ENCODE measurements around the gene CACNA1F. TPM values are rescaled to one million over a fixed set of nuclear protein-coding genes. Genes with fewer than 3 reads are reported as not detected.
A peak's percentile ranks its signal among the peaks of the same experiment; 100 is the strongest.

The CACNA1F gene
- total RNA-seq, 2 experiments from 2014 or later, result 1.1 to 1.2 TPM

DNA sequence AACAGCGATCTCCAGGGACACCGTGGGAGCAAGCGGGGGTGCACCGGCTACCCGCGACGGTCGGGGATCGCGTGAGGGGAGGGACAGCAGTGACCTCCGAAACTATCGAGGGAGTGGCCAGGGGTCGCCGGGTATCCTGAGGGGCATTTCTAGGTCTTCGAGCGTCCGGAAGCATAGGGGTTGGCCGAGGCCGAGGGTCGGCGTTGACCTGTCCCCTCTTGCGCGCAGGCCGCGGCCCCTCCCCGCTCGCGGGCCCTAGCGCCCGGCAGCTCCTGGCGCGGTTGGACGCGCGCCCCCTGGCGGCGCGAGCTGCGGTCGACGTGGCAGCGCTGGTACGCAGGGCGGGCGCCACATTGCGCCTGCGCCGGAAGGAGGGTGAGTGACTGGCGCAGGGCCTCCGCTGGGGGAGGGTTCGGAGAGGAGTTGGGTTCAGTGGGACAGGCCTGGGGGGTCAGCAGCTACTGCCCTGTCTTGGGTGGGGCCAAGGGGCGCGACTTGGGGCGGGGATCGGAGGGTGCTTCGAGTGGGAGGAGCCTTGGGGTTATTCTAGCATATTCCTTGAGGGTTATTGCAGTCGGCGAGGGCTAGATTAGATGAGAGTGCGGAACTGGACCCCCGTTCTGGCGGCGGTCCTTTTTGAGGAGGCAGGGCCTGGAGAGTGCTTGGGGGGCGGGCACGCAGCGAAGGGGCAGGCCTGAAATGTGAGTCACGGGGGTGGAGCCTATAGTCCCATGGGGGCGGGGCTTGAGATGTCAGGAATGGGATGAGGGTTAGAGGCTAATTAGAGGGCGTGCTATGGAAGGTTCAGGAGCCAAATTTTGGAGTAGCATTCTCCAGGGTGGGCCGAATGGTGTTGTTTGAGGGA is 69.4 kb downstream of the CACNA1F start:
- TF ChIP-seq, protein P1, sequence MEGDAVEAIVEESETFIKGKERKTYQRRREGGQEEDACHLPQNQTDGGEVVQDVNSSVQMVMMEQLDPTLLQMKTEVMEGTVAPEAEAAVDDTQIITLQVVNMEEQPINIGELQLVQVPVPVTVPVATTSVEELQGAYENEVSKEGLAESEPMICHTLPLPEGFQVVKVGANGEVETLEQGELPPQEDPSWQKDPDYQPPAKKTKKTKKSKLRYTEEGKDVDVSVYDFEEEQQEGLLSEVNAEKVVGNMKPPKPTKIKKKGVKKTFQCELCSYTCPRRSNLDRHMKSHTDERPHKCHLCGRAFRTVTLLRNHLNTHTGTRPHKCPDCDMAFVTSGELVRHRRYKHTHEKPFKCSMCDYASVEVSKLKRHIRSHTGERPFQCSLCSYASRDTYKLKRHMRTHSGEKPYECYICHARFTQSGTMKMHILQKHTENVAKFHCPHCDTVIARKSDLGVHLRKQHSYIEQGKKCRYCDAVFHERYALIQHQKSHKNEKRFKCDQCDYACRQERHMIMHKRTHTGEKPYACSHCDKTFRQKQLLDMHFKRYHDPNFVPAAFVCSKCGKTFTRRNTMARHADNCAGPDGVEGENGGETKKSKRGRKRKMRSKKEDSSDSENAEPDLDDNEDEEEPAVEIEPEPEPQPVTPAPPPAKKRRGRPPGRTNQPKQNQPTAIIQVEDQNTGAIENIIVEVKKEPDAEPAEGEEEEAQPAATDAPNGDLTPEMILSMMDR (IDR thresholded peaks at IDR 0.05), result peak; percentile 35
- H3K36me3 ChIP-seq (ENCODE audit: insufficient read depth, low read length), result no peaks in the 10 kb centered on the region
- Mint-ChIP-seq H3K27me3 (no peaks in the 10 kb centered on the region), H3K27ac (peak overlapping the region; percentile 87), H3K4me1 (ENCODE audit: low read depth) (peaks cover 28% of the 10 kb centered on the region), H3K4me3 (peak overlapping the region; percentile 86), H3K36me3 (ENCODE audit: low read depth) (no peaks in the 10 kb centered on the region), H3K9me3 (no peaks in the 10 kb centered on the region)
- peak overlapping the region; percentile 50 for H3K4me3 ChIP-seq (ENCODE audit: low read length)
- DNase-seq (peak; percentile 61 to 92 (median 78)), ATAC-seq (ENCODE audit: poor library complexity) (peak; percentile 58)
- no peaks in the 10 kb centered on the region for H3K9me3 ChIP-seq (ENCODE audit: control insufficient read depth in 1 of 2, insufficient read depth in 1 of 2, low read length in 2 of 2)
- peaks cover 52% of the 10 kb centered on the region for H3K4me1 ChIP-seq (ENCODE audit: insufficient read depth, low read length)
- no peaks in the 10 kb centered on the region for H3K27me3 ChIP-seq (ENCODE audit: control insufficient read depth in 1 of 2, insufficient read depth in 2 of 2, low read length in 2 of 2)
- ChIA-PET CTCF (interaction anchor here (0.6 to 2.0 kb wide), 8 partner anchors 9 to 426 kb away, joined by 3 to 9 read pairs (median 4); partner anchors contain the start of gene WDR45), POLR2A (interaction anchor here (1.0 to 6.0 kb wide), 4 partner anchors 9 to 161 kb away, joined by 3 to 50 read pairs (median 6); partner anchors contain the start of gene GRIPAP1)
- intact Hi-C loops (cut with DNase I, micrococcal nuclease), result no loop called here
- H3K27ac ChIP-seq (ENCODE audit: low read depth in 1 of 2, low read length in 2 of 2), result peak overlapping the region; percentile 65 to 72

DNA sequence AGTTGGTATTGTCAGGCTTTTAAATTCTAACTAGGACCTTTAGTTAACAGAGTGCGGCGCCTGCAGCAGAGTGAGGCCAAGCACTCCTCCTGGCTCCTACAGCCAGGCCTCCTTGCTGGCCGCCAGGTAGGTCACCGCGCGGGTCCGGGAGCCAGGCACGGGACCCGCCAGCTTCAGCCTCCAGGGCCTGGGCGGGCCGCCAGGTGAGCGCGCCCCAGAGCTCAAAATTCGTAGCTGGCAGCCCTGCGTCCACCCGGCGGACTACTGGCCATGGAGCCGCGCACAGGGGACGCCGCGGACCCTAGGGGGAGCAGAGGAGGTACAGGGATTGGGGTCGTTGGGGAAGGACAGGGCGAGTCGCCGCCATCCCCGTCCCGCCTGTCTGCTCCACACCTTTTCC is 70.5 kb downstream of the CACNA1F start, which contains the start of gene MAGIX:
Gene MAGIX (plus strand): TSS at position 139 of the 400 bp plus-strand sequence. CDS start 132 bp downstream, at position 271.
- Mint-ChIP-seq H3K27me3 (no peaks in the 10 kb centered on the region), H3K27ac (peak within 1 kb of the TSS; percentile 87), H3K36me3 (ENCODE audit: low read depth) (no peaks in the 10 kb centered on the region), H3K4me1 (ENCODE audit: low read depth) (peaks cover 22% of the 10 kb centered on the region), H3K4me3 (peak within 1 kb of the TSS; percentile 63), H3K9me3 (no peaks in the 10 kb centered on the region)
- TF ChIP-seq, protein P1 (IDR thresholded peaks at IDR 0.05), result no peak
- Histone ChIP-seq H3K27ac (ENCODE audit: low read depth in 1 of 2, low read length in 2 of 2) (peak within 1 kb of the TSS in 1 of 2 donors; percentile 65), H3K4me3 (ENCODE audit: low read length) (peak within 1 kb of the TSS; percentile 50), H3K36me3 (ENCODE audit: insufficient read depth, low read length) (no peaks in the 10 kb centered on the region), H3K9me3 (ENCODE audit: control insufficient read depth in 1 of 2, insufficient read depth in 1 of 2, low read length in 2 of 2) (no peaks in the 10 kb centered on the region), H3K4me1 (ENCODE audit: insufficient read depth, low read length) (peaks cover 42% of the 10 kb centered on the region), H3K27me3 (ENCODE audit: control insufficient read depth in 1 of 2, insufficient read depth in 2 of 2, low read length in 2 of 2) (no peaks in the 10 kb centered on the region)
- intact Hi-C loops (cut with DNase I, micrococcal nuclease), result no loop called here
- ChIA-PET CTCF (interaction anchor here (2.0 kb wide), 1 partner anchor 15 kb away, joined by 7 read pairs; no protein-coding TSS in a partner anchor), POLR2A (no interaction called here)
- ATAC-seq (ENCODE audit: poor library complexity) (no peak), DNase-seq (peak in 1 of 14 experiments; percentile 14)

DNA sequence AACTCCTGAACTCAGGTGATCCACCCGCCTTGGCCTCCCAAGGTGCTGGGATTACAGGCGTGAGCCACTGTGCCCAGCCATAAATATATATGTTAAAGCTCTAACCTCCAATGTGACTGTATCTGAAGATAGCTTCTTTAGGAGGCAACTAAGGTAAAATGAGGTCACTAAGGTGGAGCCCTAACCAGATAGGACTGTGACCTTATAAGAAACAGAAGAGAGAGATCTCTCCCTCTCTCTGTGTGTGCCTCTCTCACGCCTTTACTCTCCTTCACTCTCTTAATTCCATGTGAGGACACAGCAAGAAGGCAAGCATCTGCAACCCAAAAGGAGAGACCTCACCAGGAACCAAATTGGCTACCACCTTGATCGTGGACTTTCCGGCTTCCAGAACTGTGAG is 71.5 kb downstream of the CACNA1F start:
- H3K9me3 Mint-ChIP-seq, result no peaks in the 10 kb centered on the region
- DNase-seq (no peak), ATAC-seq (ENCODE audit: poor library complexity) (no peak)
- ChIA-PET CTCF (no interaction called here), POLR2A (no interaction called here)
- TF ChIP-seq, protein P1 (IDR thresholded peaks at IDR 0.05), result no peak
- Histone ChIP-seq H3K4me1 (ENCODE audit: insufficient read depth, low read length) (peaks cover 32% of the 10 kb centered on the region), H3K27me3 (ENCODE audit: control insufficient read depth in 1 of 2, insufficient read depth in 2 of 2, low read length in 2 of 2) (no peaks in the 10 kb centered on the region), H3K36me3 (ENCODE audit: insufficient read depth, low read length) (no peaks in the 10 kb centered on the region), H3K4me3 (ENCODE audit: low read length) (no peak overlapping the region), H3K27ac (ENCODE audit: low read depth in 1 of 2, low read length in 2 of 2) (no peak overlapping the region), H3K9me3 (ENCODE audit: control insufficient read depth in 1 of 2, insufficient read depth in 1 of 2, low read length in 2 of 2) (no peaks in the 10 kb centered on the region)
- peak overlapping the region; percentile 11 for H3K4me3 Mint-ChIP-seq
- intact Hi-C loops (cut with DNase I, micrococcal nuclease), result no loop called here
- H3K36me3 Mint-ChIP-seq (ENCODE audit: low read depth), result no peaks in the 10 kb centered on the region
- H3K4me1 Mint-ChIP-seq (ENCODE audit: low read depth), result peaks cover 15% of the 10 kb centered on the region
- H3K27me3 Mint-ChIP-seq, result no peaks in the 10 kb centered on the region
- peak overlapping the region; percentile 17 for H3K27ac Mint-ChIP-seq

Measured in CD4-positive, alpha-beta T cell (primary cell).